Stimulated activated CD8-positive, alpha-beta memory T cell treated with anti-CD3 and anti-CD28 coated beads, Interleukin-4, amount 100 ng/mL, for 48 hours (primary cell): ENCODE results near the gene ECT2L.
A peak's percentile ranks its signal among the peaks of the same experiment; 100 is the strongest.

Source experiments
- DNase-seq: peaks from one replicate; pipeline ENCODE4 v3.0.0-alpha.2; 2020

The ECT2L gene

GRCh38 chr6:138806889-138807288 lies 11.0 kb downstream of the ECT2L start:
- DNase-seq = no peak

- DNase-seq = no peak
Measured at GRCh38 chr6:138809677-138810076, 13.8 kb downstream of the ECT2L start.

- no peak for DNase-seq
Measured at GRCh38 chr6:138811866-138812265, 16.0 kb downstream of the ECT2L start.

GRCh38 chr6:138814179-138814834 lies 18.4 kb downstream of the ECT2L start:
- DNase-seq = no peak

- no peak for DNase-seq
Measured at GRCh38 chr6:138815221-138815620, 19.3 kb downstream of the ECT2L start.

GRCh38 chr6:138815797-138816528 lies 20.1 kb downstream of the ECT2L start:
- DNase-seq = no peak

- DNase-seq = peak; percentile 47
Measured at GRCh38 chr6:138817799-138818198, 21.9 kb downstream of the ECT2L start.

GRCh38 chr6:138818496-138819194 lies 22.8 kb downstream of the ECT2L start:
- DNase-seq = peak; percentile 34

GRCh38 chr6:138821519-138821918 lies 25.6 kb downstream of the ECT2L start:
- no peak for DNase-seq

- DNase-seq = peak; percentile 36
Measured at GRCh38 chr6:138824482-138825144, 28.7 kb downstream of the ECT2L start.

- no peak for DNase-seq
Measured at GRCh38 chr6:138830248-138830647, 34.4 kb downstream of the ECT2L start.

GRCh38 chr6:138832182-138832581 lies 36.3 kb downstream of the ECT2L start:
- DNase-seq = no peak

- no peak for DNase-seq
Measured at GRCh38 chr6:138833816-138834539, 38.1 kb downstream of the ECT2L start.

GRCh38 chr6:138837246-138837645 lies 41.4 kb downstream of the ECT2L start:
- DNase-seq = no peak

GRCh38 chr6:138844192-138844591 lies 48.3 kb downstream of the ECT2L start:
- DNase-seq = no peak

GRCh38 chr6:138847884-138848283 lies 52.0 kb downstream of the ECT2L start:
- no peak for DNase-seq

- DNase-seq = no peak
Measured at GRCh38 chr6:138848461-138848860, 52.6 kb downstream of the ECT2L start.

- no peak for DNase-seq
Measured at GRCh38 chr6:138849791-138850190, 53.9 kb downstream of the ECT2L start.

- no peak for DNase-seq
Measured at GRCh38 chr6:138856654-138857053, 60.8 kb downstream of the ECT2L start.

GRCh38 chr6:138857775-138858174 lies 61.9 kb downstream of the ECT2L start:
- no peak for DNase-seq

GRCh38 chr6:138862456-138862855 lies 66.6 kb downstream of the ECT2L start:
- DNase-seq = no peak

- no peak for DNase-seq
Measured at GRCh38 chr6:138863321-138863720, 67.4 kb downstream of the ECT2L start.
